ENCODE results near the gene PTH2.
"Not testable (repeated sequence)": the region's sequence is repeated elsewhere in the genome, so short reads cannot be mapped to it uniquely, and the experiment has no call there.

Gene PTH2

GRCh38 chr19:49390131-49390928 lies 32.9 kb downstream of the PTH2 start:
- FAIRE-seq (no peak), DNase-seq (ENCODE audit: insufficient read length, low spot score) (no peak)

- FAIRE-seq: no peak
- no peak for DNase-seq (ENCODE audit: insufficient read length, low spot score)
Measured at GRCh38 chr19:49389406-49389805, 33.8 kb downstream of the PTH2 start.

- FAIRE-seq: no peak
Measured at GRCh38 chr19:49387936-49388372, 35.3 kb downstream of the PTH2 start, which contains the start of gene KASH5. TSS of gene KASH5 (plus strand) at chr19:49388249. CDS start at chr19:49390884, 2,635 bp downstream.

GRCh38 chr19:49383599-49383998 lies 39.6 kb downstream of the PTH2 start:
- FAIRE-seq (no peak), DNase-seq (ENCODE audit: insufficient read length, low spot score) (no peak)

More at GRCh38 chr19:49387936-49388372, 35.3 kb downstream of the PTH2 start, which contains the start of gene KASH5:
- DNase-seq (ENCODE audit: insufficient read length, low spot score): no peak

GRCh38 chr19:49382639-49383038 lies 40.6 kb downstream of the PTH2 start:
- DNase-seq (ENCODE audit: insufficient read length, low spot score): no peak
- FAIRE-seq: no peak

- DNase-seq (ENCODE audit: insufficient read length, low spot score) (no peak), FAIRE-seq (no peak)
Measured at GRCh38 chr19:49380391-49380790, 42.9 kb downstream of the PTH2 start.

GRCh38 chr19:49378512-49378911 lies 44.7 kb downstream of the PTH2 start:
- no peak for FAIRE-seq
- DNase-seq (ENCODE audit: insufficient read length, low spot score): no peak

- FAIRE-seq: no peak
- DNase-seq (ENCODE audit: insufficient read length, low spot score): no peak
Measured at GRCh38 chr19:49374665-49375434, 48.4 kb downstream of the PTH2 start.

GRCh38 chr19:49373174-49373573 lies 50.1 kb downstream of the PTH2 start:
- FAIRE-seq; DNase-seq (ENCODE audit: insufficient read length, low spot score): not testable (repeated sequence)

Data from HTR-8/SVneo (cell line).